ENCODE results near the gene SIM2. TPM values are rescaled to one million over a fixed set of nuclear protein-coding genes. Genes with fewer than 3 reads are reported as not detected.

Gene SIM2
- total RNA-seq, 1 donor from 2014 or later: 9.2 TPM

DNA sequence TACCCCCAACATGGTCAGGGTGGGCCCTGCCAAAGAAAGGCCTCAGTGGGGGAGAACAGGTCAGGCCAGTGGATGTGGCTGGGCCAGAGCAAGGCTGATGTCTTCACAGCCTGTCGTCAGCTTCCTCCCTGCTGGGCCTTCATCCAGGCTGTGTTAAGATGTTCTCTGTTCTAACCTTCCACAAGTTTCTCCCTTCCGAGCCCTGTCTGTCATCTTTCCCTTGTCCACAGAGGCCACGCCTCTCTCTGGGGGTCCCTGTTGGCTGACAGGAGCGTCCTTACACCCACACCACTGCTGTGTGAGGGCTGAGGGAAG, 36.2 kb downstream of the SIM2 start:
- H3K36me3 ChIP-seq (ENCODE audit: insufficient read depth, low read length): peaks cover 2% of the 10 kb centered on the region
- H3K36me3 Mint-ChIP-seq (ENCODE audit: low read depth, unreplicated experiment): peaks cover 13% of the 10 kb centered on the region
- peaks cover 4% of the 10 kb centered on the region for H3K9me3 Mint-ChIP-seq (ENCODE audit: unreplicated experiment)
- H3K4me1 Mint-ChIP-seq (ENCODE audit: low read depth, unreplicated experiment): peaks cover 4% of the 10 kb centered on the region
- no peak overlapping the region for H2AFZ ChIP-seq (ENCODE audit: low read depth, low read length)
- H3K4me2 ChIP-seq (ENCODE audit: low read length): no peak overlapping the region
- no peak overlapping the region for H3K9ac ChIP-seq (ENCODE audit: low read length)
- DNase-seq (ENCODE audit: low read depth) (no peak), FAIRE-seq (no peak)
- no peak overlapping the region for H3K4me3 ChIP-seq (ENCODE audit: insufficient read depth, low read depth, low read length)
- peaks cover 26% of the 10 kb centered on the region for H3K27me3 Mint-ChIP-seq (ENCODE audit: low read depth, unreplicated experiment)
- no peak overlapping the region for H3K27ac ChIP-seq (ENCODE audit: low read depth, low read length)
- H3K4me1 ChIP-seq (ENCODE audit: insufficient read depth, low read length): no peaks in the 10 kb centered on the region
- no peaks in the 10 kb centered on the region for H4K20me1 ChIP-seq (ENCODE audit: insufficient read depth, low read length)
- no peaks in the 10 kb centered on the region for H3K9me3 ChIP-seq (ENCODE audit: insufficient read depth, low read depth, low read length)
- no peaks in the 10 kb centered on the region for H3K79me2 ChIP-seq (ENCODE audit: insufficient read depth, low read length)
- no peak overlapping the region for H3K4me3 Mint-ChIP-seq (ENCODE audit: unreplicated experiment)
- peaks cover 17% of the 10 kb centered on the region for H3K27me3 ChIP-seq (ENCODE audit: insufficient read depth, low read length)
- H3K27ac Mint-ChIP-seq (ENCODE audit: unreplicated experiment): no peak overlapping the region
- TF ChIP-seq, protein P1, sequence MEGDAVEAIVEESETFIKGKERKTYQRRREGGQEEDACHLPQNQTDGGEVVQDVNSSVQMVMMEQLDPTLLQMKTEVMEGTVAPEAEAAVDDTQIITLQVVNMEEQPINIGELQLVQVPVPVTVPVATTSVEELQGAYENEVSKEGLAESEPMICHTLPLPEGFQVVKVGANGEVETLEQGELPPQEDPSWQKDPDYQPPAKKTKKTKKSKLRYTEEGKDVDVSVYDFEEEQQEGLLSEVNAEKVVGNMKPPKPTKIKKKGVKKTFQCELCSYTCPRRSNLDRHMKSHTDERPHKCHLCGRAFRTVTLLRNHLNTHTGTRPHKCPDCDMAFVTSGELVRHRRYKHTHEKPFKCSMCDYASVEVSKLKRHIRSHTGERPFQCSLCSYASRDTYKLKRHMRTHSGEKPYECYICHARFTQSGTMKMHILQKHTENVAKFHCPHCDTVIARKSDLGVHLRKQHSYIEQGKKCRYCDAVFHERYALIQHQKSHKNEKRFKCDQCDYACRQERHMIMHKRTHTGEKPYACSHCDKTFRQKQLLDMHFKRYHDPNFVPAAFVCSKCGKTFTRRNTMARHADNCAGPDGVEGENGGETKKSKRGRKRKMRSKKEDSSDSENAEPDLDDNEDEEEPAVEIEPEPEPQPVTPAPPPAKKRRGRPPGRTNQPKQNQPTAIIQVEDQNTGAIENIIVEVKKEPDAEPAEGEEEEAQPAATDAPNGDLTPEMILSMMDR (IDR thresholded peaks at IDR 0.05; ENCODE audit: insufficient read depth, low read depth, low read length): no peak
- no peak for TF ChIP-seq EZH2 (IDR thresholded peaks at IDR 0.05; ENCODE audit: insufficient read depth, low read length)

DNA sequence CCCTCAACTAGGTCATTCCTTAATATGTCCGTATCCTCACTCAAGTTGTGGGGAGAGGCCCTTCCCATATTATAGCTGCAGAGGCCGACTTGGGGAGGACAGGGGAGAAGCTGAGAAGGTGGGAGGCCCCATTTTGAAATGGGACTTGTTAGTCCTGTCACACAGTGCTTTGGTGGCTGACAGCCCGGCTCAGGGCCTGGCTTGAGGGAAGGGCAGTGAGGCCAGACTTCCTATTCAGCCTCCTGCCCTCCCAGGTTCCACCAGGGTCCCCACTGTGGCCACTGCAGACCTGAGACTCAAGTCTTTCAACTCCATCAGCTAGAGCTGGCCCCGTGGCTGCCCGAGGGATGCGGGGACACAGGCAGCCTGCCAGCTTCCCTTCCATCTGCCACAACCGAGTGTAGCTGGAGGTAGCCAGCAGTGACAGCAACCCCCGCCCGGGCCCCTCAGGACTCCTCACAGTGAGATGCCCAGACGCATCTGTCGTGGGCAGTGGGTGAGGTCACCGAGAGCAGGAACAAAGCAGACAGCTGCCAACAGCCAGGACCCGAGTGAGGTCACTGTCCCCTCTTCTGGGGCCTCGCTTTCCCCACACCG, 36.9 kb downstream of the SIM2 start:
- DNase-seq (ENCODE audit: low read depth) (no peak), FAIRE-seq (no peak)
- Histone ChIP-seq H3K9me3 (ENCODE audit: insufficient read depth, low read depth, low read length) (no peaks in the 10 kb centered on the region), H3K9ac (ENCODE audit: low read length) (no peak overlapping the region), H3K79me2 (ENCODE audit: insufficient read depth, low read length) (no peaks in the 10 kb centered on the region), H3K36me3 (ENCODE audit: insufficient read depth, low read length) (peaks cover 2% of the 10 kb centered on the region), H3K27me3 (ENCODE audit: insufficient read depth, low read length) (peaks cover 13% of the 10 kb centered on the region), H2AFZ (ENCODE audit: low read depth, low read length) (no peak overlapping the region), H3K4me2 (ENCODE audit: low read length) (no peak overlapping the region), H3K4me1 (ENCODE audit: insufficient read depth, low read length) (no peaks in the 10 kb centered on the region), H3K4me3 (ENCODE audit: insufficient read depth, low read depth, low read length) (no peak overlapping the region), H4K20me1 (ENCODE audit: insufficient read depth, low read length) (no peaks in the 10 kb centered on the region), H3K27ac (ENCODE audit: low read depth, low read length) (no peak overlapping the region)
- peaks cover 4% of the 10 kb centered on the region for H3K4me1 Mint-ChIP-seq (ENCODE audit: low read depth, unreplicated experiment)
- H3K4me3 Mint-ChIP-seq (ENCODE audit: unreplicated experiment): no peak overlapping the region
- TF ChIP-seq EZH2 (IDR thresholded peaks at IDR 0.05; ENCODE audit: insufficient read depth, low read length): no peak
- TF ChIP-seq, protein P1 (IDR thresholded peaks at IDR 0.05; ENCODE audit: insufficient read depth, low read depth, low read length): no peak
- no peak overlapping the region for H3K27ac Mint-ChIP-seq (ENCODE audit: unreplicated experiment)
- peaks cover 23% of the 10 kb centered on the region for H3K27me3 Mint-ChIP-seq (ENCODE audit: low read depth, unreplicated experiment)
- H3K36me3 Mint-ChIP-seq (ENCODE audit: low read depth, unreplicated experiment): peaks cover 11% of the 10 kb centered on the region
- H3K9me3 Mint-ChIP-seq (ENCODE audit: unreplicated experiment): peaks cover 4% of the 10 kb centered on the region

DNA sequence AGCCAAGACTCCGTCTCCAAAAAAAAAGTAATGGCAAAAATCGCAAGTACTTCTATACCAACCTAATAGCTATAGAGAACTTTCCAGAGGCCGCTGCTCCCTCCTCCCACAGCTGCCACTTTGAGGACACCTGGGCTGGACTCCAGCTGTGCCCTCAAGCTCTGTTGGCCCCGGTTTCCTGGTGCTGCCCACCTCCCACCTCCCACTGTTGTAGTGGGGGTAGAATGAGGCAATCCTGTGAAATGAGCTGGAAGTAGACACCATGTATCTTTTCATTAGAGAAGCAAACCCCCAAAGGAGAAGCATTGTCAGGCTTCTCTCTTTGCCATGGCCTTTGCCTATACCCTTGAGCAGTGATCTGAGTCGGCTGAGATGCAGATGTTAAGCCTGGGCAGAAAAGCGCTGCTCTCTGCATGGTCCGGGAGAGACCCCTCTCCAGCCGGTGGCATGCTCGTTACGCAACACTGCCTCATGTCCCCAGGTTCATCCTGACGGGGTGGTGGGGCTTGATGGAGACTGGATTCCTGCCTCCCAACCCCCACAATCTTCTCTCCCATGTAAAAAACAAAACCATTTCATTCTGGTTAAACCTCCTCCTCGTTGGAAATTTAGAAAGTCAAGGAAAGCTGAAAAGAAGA, 39.7 kb downstream of the SIM2 start:
- TF ChIP-seq EZH2 (IDR thresholded peaks at IDR 0.05; ENCODE audit: insufficient read depth, low read length): no peak
- TF ChIP-seq, protein P1 (IDR thresholded peaks at IDR 0.05; ENCODE audit: insufficient read depth, low read depth, low read length): no peak
- Histone ChIP-seq H3K9ac (ENCODE audit: low read length) (no peak overlapping the region), H3K4me1 (ENCODE audit: insufficient read depth, low read length) (no peaks in the 10 kb centered on the region), H3K79me2 (ENCODE audit: insufficient read depth, low read length) (no peaks in the 10 kb centered on the region), H3K36me3 (ENCODE audit: insufficient read depth, low read length) (peaks cover 2% of the 10 kb centered on the region), H3K9me3 (ENCODE audit: insufficient read depth, low read depth, low read length) (no peaks in the 10 kb centered on the region), H2AFZ (ENCODE audit: low read depth, low read length) (no peak overlapping the region), H3K27ac (ENCODE audit: low read depth, low read length) (no peak overlapping the region), H3K4me3 (ENCODE audit: insufficient read depth, low read depth, low read length) (no peak overlapping the region), H3K27me3 (ENCODE audit: insufficient read depth, low read length) (peaks cover 6% of the 10 kb centered on the region), H3K4me2 (ENCODE audit: low read length) (no peak overlapping the region), H4K20me1 (ENCODE audit: insufficient read depth, low read length) (no peaks in the 10 kb centered on the region)
- H3K27ac Mint-ChIP-seq (ENCODE audit: unreplicated experiment): no peak overlapping the region
- DNase-seq (ENCODE audit: low read depth) (no peak), FAIRE-seq (no peak)
- peaks cover 11% of the 10 kb centered on the region for H3K27me3 Mint-ChIP-seq (ENCODE audit: low read depth, unreplicated experiment)
- H3K4me3 Mint-ChIP-seq (ENCODE audit: unreplicated experiment): no peak overlapping the region
- peaks cover 7% of the 10 kb centered on the region for H3K36me3 Mint-ChIP-seq (ENCODE audit: low read depth, unreplicated experiment)
- H3K9me3 Mint-ChIP-seq (ENCODE audit: unreplicated experiment): peaks cover 2% of the 10 kb centered on the region
- peaks cover 4% of the 10 kb centered on the region for H3K4me1 Mint-ChIP-seq (ENCODE audit: low read depth, unreplicated experiment)

All from astrocyte (in vitro differentiated cells and primary cell).